ENCODE measurements around the gene RPLP1.
"Not testable (repeated sequence)": the region's sequence is repeated elsewhere in the genome, so short reads cannot be mapped to it uniquely, and the experiment has no call there.

RPLP1 gene

DNA sequence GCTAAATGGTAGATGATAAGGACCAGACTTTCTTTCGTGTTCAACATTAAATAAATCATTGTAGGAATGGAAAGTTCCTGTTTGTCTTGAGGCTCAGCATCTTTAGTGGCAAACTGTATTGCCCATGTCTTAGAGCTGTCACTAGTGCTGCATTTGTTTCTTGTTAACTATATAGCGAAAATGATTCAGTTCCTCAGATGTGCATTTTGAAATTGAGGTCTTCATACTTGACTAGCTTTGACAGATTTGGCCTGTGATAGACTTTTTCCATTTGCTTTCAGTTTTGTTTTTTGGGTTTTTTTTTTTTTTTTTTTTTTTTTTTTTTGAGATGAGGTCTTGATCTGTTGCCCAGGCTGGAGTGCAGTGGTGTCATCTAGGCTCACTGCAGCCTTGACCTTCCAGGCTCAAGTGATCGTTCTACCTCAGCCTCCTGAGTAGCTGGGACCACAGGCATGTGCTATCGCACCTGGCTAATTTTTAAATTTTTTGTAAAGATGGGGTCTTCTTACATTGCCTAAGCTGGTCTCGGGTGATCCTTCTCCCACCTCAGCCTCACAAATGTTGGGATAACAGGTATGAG lies 9.5 kb upstream of the RPLP1 start:
- no peak for FAIRE-seq

DNA sequence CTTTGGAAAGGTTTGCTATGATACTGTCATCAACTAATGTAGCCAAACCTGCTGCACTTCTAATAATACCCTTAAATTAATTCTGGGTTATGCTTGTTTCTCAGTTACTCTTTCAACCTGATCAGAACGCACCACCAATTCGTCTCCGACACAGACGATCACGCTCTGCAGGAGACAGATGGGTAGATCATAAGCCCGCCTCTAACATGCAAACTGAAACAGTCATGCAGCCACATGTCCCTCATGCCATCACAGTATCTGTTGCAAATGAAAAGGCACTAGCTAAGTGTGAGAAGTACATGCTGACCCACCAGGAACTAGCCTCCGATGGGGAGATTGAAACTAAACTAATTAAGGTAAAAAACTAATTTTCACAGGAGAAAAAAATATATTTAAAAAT lies 7.9 kb upstream of the RPLP1 start:
- no peak for FAIRE-seq

DNA sequence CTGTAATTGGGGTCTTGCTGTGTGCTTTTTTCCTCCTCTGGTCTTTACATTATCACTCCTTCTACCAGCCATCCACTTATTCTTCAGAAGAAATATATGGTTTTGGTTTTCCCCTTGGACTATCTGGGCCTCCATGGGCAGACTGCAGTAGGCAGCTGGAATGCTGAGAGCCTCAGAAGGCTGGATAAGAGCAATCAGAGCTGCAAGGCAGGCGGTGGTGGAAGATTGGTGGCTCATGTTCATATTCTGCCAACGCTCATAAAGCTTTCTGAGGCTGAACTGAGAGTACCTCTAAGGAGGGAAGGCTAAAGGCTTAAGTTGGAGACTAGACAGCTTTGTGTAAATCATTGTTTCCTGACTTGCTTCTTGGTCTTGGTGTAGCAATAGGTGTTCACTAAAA lies 5.7 kb upstream of the RPLP1 start:
- no peak for FAIRE-seq

DNA sequence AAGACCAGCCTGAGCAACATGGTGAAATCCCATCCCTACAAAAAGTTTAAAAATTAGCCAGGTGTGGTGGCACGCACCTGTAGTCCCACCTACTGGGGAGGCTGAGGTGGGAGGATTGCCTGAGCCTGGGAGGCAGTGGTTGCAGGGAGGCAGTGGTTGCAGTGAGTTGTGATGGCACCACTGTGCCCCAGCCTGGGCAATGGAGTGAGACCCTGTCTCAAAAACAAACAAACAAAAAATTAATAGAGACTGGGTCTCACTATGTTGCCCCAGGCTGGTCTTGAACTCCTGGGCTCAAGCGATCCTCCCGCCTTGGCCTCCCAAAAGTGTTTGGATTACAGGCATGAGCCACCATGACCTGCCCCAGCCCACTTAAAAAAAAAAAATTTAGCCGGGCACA lies 2.4 kb upstream of the RPLP1 start:
- FAIRE-seq = not testable (repeated sequence)

DNA sequence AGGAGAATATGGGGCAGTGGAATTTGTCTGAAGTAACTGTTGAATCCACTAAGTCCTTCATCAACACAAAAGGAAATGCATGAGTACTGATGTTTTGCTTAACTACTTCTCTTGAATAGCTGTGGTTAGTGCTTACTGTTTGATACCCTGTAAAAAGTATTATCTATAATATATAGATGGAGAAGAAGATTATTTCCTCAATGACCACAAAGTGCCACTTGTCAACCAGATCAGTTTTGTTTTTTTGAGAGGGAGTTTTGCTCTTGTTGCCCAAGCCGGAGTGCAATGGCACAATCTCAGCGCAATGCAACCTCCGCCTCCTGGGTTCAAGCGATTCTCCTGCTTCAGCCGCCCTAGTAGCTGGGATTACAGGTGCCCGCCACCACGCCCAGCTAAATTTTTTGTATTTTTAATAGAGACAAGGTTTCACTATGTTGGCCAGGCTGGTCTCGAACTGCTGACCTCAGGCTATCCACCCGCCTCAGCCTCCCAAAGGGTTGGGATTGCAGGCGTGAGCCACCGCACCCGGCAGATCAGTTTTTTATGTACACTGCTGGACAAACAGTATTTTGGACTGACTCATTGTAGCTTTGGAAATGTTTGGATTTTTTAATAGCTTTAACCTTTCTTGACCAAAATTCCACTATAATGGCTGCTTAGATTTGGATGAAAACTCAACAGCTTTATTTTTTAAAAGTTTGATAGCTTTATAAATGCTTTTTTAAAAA lies 1.5 kb upstream of the RPLP1 start:
- FAIRE-seq = peak; percentile 33

DNA sequence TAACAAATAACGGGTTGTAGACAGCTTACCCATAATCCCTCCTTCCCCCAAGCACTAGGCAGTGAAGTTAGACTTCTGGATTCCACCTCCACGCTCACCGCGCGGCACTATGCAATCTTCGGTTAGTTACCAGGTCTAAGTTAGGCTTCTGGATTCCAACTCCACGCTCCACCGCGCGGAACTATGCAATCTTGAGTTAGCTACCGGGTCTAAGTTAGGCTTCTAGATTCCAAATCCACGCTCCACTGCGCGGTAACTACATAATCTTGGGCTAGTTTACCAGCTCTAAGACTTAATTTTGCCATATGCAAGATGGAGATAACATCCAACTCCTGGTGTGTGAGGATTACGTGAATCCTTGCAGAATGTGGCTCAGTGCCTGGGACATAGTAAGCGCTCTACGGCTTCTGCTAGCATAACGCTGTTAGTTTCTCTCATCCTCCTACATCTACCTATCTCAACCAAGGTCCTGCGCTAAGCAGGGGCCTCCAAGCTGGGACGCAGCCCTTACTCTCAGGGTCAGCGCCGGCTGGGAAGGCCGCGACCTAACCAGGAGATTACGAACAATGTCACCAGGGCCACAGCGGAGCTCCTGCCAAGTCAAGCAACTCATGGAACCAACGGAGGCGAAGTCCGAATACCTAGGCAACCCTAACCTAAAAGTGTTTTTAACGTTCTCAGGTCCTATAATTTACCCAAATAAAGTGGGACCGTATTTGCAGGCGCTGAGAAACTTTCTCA lies 497 bp upstream of the RPLP1 start:
- no peak for FAIRE-seq

DNA sequence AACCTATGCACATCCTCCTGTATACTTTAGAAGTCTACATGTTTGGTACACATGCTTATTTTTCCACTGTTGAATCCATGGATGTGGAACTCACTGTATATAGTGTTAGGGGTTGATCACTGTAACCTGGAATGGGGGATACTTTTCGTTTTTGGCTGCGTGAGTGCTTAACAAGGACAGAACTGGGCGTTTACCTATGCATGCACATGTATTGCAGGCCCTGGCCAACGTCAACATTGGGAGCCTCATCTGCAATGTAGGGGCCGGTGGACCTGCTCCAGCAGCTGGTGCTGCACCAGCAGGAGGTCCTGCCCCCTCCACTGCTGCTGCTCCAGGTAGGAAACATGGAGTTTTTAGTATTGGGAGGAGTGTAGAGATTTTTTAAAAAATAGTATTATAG lies 2.3 kb downstream of the RPLP1 start:
- no peak for FAIRE-seq

DNA sequence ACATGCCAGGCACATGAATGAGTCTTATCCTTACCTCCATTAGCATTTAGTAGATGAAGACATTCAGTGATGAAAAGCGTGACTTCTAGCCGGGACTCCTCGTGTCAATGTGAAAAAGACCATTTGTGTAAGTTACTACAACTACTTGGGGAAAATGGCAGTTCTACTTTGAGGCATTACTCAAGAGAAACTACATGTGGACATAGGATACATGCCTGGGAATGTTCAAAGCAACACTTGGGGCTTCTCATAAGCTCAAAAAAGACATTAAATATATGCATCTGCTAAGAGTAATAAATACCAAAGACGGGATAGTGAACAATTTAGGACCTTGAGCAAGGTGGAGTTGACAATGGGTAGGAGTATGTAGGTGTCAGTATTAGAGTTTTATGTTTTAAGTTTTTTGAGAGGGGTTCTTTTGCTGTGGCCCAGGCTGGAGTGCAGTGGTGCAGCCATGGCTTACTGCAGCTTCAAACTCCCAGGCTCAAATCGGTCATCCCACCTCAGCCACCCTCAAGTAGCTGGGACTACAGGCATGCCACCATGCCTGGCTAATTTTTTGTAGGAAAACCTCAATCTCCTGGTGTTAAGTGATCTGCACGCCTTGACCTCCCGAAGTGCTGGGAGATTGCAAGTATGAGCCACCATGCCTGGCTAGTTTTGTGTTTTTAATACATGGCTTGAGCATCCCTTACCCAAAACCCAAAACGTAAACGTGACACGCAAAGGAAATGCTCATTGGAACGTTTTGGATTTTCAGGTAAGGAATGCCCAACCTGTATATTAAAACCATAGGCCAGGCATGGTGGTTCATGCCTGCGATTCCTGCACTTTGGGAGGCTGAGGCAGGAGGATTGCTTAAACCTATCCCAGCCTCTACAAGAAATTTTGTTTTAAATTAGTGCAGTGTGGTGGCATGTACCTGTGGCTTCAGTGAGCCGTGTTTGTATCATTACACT lies 3.9 kb downstream of the RPLP1 start:
- FAIRE-seq = no peak

DNA sequence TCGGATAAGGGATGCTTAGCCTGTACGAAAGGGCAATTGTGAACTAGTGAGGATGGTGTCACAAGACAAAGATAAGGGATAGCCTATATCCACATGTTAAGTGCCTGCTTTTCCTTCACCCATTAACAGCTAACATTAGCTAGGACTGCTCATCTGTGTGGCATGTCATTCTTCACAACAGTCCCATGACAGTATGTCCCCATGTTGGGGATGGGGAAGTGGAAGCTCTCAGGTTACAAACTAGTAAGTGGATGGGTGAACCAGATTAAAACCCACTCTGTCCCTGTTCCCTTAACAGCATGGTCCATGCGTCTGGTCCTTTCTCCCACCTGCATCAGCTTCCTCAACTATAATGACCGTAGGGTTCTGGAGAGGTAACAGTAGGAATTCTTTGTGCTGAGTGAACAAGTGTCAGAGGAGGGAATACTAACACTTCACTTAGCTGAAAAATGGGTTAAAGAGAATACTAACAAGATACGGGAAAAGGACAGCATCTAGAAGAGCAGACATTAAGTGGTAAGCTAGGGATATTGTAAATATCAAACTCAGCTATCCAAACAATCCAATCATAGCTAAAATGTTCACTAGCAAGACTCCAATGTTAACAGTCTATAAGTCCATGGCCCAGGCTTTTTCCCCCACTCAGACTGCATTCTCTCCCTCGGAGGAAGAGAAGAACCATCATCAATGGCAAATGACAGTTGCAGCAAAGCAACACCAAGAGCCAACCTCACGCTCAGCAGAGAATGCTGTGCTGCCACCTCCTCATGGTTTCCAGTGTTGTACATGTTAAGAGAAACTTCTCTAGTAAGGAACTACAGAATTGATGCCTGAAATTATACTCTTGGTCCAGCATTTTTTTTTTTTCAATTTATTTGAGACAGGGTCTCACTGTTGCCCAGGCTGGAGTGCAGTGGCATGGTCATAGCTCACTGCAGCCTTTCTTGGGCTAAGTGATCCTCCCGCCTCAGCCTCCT lies 5.0 kb downstream of the RPLP1 start:
- no peak for FAIRE-seq

DNA sequence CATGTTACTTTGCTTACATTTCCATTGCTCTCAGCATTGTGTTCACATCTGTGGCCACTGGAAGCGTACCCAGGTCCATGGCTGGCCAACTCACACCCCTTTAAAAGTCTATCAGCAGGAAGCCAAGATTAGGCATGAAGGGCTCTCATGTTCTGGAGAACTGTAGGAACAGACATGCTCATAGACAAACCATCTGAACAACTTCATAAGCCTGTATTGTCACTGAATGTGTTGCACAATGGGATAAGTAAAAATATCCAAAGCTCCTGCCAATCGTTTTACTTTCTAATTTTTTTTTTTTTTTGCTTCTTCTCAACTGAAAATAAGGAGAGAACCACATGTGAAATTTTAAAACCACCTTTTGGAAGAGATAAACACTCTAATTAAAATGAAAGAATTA lies 6.4 kb downstream of the RPLP1 start:
- FAIRE-seq = no peak

DNA sequence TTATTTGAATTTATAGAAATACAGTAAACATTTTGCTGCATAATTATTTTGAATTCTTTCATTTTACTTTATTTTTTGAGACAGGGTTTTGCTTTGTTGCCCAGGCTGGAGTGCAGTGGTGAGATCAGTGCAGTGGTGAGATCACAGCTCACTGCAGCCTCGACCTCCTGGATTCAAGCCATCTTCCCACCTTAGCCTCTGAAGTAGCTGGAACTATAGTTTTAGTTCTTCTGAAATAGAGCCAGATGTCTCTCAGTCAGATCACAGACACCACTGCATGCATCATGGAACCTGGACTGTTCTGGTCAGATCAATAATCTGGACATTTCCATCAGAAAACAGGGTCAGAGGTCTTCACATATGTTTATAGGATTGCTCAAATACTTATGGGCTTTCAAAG lies 7.9 kb downstream of the RPLP1 start:
- FAIRE-seq = no peak

DNA sequence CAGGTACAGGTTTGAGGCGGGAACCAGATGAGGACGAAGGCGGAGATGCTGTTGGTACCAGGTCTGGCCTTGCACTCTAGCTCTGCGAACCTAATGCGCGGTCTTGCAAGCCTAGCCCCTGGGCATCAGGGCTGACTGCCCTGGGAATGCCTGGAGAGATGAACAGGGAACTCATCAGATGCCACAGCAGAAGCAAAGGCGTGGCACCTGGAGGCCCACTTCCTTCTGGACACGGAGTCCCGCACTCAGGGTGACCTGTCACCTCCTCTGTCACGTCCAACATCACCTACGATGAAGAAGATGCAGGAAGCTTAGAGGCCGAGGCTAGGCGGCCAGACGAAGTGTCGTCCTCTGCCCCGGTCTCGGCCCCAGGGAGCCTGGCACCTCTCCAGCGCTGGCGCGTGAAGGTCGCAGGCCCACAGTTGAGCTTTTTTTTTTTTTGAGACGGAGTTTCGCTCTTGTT lies 9.4 kb downstream of the RPLP1 start:
- no peak for FAIRE-seq

DNA sequence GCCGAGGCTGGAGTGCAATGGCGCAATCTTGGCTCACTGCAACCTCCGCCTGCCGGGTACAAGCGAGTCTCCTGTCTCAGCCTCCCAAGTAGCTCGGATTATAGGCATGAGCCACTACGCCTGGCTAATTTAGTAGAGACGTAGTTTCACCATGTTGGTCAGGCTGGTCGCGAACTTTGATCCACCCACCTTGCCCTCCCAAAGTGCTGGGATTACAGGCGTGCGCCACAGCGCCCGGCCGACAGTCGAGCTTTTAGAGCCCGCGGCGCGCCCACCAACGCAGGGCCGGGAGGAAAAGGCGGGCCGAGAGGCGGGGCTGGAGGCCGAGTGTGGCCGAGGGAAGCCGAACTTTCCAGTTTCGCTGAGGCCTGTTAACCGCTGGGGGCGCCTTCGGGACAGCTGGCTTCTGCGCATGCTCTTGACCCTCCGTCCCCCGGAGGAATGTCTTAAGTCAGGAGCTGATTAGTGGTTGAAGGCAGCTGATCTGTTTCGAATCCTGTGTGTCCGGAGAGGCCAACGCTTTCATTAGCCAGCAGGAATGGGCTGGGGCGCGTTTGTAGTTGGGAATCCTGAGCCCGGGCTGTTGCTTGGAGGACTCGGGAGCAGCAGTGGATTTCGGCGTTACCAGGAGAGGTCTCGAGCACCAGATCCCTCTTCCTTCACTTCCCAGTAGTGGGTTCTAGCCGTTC lies 10.0 kb downstream of the RPLP1 start:
- FAIRE-seq = peak; percentile 90

DNA sequence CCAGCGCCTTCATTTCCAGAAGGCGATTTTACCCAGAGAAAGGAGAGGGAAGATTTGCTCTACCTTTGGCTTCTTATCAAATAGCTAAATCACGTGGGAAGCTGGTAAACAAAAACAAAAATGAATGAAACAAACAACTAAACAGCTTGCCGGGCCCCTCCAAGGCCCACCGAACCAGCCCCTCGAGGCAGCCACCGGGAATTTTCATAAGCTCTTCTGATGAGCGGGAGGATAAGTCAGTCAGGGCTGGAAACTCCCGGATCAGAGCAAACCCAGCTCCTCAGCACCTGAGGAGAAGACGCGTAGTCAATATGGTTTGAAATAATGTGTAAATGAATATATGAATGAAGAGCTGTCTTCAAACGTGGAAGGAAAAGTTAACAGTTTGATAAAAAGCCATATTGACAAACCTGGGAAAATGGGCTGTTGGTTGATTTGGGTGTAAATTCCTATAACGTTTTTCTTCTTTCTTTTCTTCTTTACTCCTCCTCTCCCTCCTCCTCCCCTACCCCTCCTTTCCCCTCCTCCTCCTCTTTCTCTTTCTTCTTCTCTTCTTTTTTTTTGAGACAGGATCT lies 10.7 kb downstream of the RPLP1 start:
- FAIRE-seq = no peak

DNA sequence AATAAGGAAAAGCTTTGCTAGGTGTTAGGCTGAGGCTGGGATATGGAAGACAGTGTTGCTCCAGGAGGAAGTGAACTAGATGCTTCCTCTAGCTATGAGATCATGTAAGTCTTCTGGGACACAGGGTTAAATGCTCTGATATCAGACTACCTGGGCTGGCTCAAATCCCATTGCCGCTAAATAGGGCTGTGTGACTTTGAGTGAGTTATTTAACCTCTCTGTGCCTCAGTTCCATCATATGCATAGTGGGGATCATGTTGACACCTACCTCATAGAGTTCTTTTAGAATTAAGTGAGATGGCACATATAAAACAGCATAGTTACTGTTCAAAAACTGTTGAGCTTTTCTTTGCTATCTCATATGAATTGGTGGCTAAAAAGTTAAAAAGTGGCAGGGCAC lies 12.6 kb downstream of the RPLP1 start:
- FAIRE-seq = no peak

DNA sequence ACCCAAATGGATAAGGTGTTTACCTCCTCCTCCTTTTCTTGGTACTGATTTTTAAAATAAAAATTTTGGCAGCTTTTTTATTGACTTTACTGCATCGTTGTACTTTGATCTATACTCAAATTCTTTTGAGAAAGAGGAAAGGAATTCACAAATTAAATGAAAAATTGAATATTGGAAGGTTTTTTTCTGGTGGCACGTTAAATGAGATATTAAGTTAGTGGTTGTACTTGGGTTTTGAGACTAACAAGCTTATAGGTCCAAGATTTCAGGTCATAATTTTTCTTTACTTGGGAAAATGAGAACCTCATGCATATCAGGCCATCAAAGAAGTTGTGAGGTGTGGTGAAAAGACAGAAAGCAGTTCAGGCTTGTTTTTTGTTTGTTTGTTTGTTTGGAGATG lies 14.1 kb downstream of the RPLP1 start:
- no peak for FAIRE-seq

DNA sequence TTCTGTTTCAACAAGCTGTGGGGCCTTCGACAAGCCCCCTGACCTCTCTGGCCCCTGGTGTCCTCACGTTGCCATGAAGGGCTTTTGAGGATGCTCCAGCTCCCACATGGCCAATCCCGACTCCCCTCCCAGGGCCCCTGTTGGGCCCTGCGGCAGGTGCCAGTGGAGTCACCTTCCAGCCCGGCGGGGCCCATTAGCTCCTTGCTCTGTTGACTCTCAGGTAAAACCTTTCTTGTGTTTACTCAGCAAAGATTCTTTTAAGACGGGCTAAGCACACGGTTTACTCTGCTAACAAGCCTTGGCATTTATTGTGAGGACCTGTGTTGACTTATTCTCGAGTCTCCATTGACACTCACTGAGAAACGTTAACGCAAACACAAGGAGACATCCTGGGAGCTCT lies 15.0 kb downstream of the RPLP1 start:
- FAIRE-seq = no peak

DNA sequence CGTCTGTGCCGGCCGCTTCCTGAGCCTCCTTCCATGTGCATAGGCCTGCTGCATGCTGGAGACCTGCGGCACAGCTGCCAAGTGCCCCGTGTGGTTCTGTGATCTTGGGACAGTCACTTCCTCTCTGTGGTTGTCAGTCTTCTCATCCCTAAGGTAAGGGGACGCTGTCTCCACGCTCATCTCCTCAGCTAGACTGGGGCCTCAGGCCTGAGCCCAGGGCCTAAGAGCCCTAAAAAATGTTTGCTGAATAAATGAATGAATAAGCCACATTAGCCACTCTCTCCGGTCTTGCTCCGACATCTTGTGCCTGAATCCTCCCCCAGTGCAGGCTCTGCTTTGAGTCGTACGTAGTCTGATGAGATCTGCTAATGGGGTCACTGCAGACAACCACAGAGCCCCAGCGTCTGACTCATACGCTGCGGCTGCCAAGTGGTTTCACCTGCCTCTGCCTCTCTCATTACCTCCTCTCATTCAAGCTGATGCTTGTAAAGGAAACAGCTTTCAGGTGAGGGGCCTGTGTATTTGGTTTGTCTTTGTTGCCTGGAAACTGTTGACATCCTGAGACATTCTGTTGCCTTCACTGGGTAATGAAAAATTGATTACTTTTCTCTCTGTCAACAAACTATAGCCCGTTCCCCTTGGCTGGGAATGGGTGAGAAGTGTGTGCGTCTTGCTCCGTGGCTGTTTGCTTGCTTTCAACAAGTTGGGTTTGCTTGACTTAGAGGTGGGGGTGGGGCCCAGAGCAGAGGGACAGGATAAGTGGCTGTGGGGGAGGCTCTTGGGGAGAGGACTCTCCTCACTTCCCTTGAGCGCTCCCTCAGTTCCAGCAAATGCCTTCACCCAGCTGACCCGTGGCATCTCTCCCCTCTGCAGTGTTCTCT lies 15.9 kb downstream of the RPLP1 start:
- no peak for FAIRE-seq

DNA sequence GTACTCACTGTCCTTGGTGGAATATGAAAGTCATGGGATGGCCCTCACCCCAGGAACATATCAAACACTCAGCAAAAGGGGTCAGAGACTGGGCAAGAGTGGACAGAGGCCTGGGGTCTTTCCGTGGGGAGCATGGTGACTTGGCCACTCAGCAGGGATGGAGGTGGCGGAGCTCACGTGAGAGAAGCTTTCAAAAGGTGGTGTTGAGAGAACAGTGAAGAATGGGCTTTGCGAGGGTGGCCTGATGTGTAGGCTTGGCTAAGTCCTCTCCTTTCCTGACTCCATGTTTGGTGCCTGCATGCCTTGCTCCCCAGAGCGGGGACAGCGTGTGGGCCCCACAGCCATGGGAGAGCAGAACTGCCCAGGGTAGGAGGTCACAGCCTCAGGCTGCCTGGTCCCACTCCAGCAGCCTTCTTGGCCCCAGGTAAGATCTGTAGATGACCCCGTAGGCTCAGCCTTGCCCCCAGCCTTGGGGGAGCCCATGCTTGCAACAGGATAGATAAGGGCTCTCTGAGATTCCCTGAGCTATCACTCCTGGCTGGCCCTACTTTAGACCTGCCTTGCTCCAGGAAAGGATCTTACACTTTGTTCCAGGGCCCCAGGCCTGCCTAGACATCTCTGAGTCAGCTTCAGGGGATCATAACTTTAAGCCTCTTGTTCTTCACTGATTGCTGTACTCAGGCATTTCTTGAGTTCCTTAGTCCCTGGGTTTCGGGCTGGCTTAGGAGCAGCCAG lies 17.0 kb downstream of the RPLP1 start:
- FAIRE-seq = no peak
